ENCODE data around the gene AGER. TPM values are rescaled to one million over a fixed set of nuclear protein-coding genes. Genes with fewer than 3 reads are reported as not detected.

Gene AGER
- total RNA-seq, 1 donor from 2014 or later, result 4.1 TPM

DNA sequence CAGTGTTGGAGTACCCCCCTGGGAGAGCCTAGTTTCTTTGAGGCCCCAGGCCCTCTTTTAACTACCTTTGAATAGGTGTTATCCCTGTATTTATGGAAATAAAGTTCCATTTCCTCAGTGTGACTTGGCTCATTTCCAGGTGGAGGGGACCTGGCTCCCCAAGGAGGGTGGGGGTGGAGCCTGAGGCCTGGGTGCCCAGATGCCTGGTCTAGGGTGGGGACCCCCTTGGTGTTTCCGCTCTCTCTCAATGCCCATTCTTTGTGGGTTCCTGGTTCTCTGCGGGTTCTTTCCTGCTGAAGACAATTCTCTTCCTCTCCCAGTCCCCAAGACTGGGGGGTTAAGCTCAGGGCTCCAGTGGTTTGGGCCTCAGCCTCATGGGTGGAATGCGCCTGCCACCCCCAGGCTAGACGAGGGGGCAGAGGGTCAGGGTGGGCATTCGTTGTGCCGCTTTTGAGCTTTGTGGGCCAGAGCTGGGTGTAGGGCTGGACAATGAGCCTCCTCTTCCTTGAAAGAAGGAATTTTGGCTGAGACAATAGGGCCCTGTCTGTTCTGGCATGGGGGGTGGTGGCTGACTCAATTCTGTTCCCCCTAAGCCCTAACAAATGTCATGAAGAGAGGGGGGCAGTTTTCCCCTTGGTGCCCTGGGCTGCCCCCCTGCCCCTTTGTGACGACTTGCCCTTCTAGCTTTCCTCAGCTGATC is 20.3 kb downstream of the AGER start:
- H3K36me3 Mint-ChIP-seq (ENCODE audit: unreplicated experiment), result peaks cover 29% of the 10 kb centered on the region
- DNase-seq (ENCODE audit: extremely low spot score, unreplicated experiment), result no peak
- no peak overlapping the region for H3K4me3 Mint-ChIP-seq (ENCODE audit: unreplicated experiment)
- TF ChIP-seq, protein P1, sequence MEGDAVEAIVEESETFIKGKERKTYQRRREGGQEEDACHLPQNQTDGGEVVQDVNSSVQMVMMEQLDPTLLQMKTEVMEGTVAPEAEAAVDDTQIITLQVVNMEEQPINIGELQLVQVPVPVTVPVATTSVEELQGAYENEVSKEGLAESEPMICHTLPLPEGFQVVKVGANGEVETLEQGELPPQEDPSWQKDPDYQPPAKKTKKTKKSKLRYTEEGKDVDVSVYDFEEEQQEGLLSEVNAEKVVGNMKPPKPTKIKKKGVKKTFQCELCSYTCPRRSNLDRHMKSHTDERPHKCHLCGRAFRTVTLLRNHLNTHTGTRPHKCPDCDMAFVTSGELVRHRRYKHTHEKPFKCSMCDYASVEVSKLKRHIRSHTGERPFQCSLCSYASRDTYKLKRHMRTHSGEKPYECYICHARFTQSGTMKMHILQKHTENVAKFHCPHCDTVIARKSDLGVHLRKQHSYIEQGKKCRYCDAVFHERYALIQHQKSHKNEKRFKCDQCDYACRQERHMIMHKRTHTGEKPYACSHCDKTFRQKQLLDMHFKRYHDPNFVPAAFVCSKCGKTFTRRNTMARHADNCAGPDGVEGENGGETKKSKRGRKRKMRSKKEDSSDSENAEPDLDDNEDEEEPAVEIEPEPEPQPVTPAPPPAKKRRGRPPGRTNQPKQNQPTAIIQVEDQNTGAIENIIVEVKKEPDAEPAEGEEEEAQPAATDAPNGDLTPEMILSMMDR (IDR thresholded peaks at IDR 0.05), result no peak
- H3K9me3 Mint-ChIP-seq (ENCODE audit: unreplicated experiment), result no peaks in the 10 kb centered on the region
- peaks cover 1% of the 10 kb centered on the region for H3K4me1 Mint-ChIP-seq (ENCODE audit: unreplicated experiment)
- no peak overlapping the region for H3K27ac Mint-ChIP-seq (ENCODE audit: unreplicated experiment)
- H3K27me3 Mint-ChIP-seq (ENCODE audit: unreplicated experiment), result no peaks in the 10 kb centered on the region

- Mint-ChIP-seq H3K9me3 (ENCODE audit: unreplicated experiment) (no peaks in the 10 kb centered on the region), H3K27ac (ENCODE audit: unreplicated experiment) (no peak overlapping the region), H3K27me3 (ENCODE audit: unreplicated experiment) (no peaks in the 10 kb centered on the region), H3K4me3 (ENCODE audit: unreplicated experiment) (no peak overlapping the region), H3K4me1 (ENCODE audit: unreplicated experiment) (peaks cover 16% of the 10 kb centered on the region), H3K36me3 (ENCODE audit: unreplicated experiment) (peaks cover 23% of the 10 kb centered on the region)
- TF ChIP-seq, protein P1 (IDR thresholded peaks at IDR 0.05), result no peak
- DNase-seq (ENCODE audit: extremely low spot score, unreplicated experiment), result no peak
Measured at GRCh38 chr6:32158052-32158451, 26.0 kb downstream of the AGER start.

DNA sequence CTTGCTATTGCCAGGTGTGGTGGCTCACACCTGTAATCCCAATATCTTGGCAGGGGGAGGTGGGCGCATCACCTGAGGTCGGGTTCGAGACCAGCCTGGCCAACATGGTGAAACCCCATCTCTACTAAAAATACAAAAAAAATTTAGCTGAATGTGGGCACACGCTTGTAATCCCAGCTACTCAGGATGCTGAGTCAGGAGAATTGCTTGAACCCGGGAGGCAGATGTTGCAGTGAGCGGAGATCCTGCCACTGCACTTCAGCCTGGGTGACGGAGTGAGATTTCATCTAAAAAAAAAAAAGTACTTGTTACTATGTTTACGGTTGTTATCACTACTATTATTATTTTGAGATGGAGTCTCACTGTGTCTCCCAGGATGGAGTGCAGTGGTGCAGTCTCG is 27.2 kb downstream of the AGER start:
- H3K4me1 Mint-ChIP-seq (ENCODE audit: unreplicated experiment), result peaks cover 27% of the 10 kb centered on the region
- no peak overlapping the region for H3K4me3 Mint-ChIP-seq (ENCODE audit: unreplicated experiment)
- DNase-seq (ENCODE audit: extremely low spot score, unreplicated experiment), result no peak
- TF ChIP-seq, protein P1 (IDR thresholded peaks at IDR 0.05), result no peak
- no peaks in the 10 kb centered on the region for H3K27me3 Mint-ChIP-seq (ENCODE audit: unreplicated experiment)
- H3K27ac Mint-ChIP-seq (ENCODE audit: unreplicated experiment), result no peak overlapping the region
- H3K9me3 Mint-ChIP-seq (ENCODE audit: unreplicated experiment), result no peaks in the 10 kb centered on the region
- H3K36me3 Mint-ChIP-seq (ENCODE audit: unreplicated experiment), result peaks cover 18% of the 10 kb centered on the region

GRCh38 chr6:32154514-32155161 is 29.4 kb downstream of the AGER start:
- no peaks in the 10 kb centered on the region for H3K9me3 Mint-ChIP-seq (ENCODE audit: unreplicated experiment)
- H3K4me3 Mint-ChIP-seq (ENCODE audit: unreplicated experiment), result peak overlapping the region; percentile 99
- peaks cover 18% of the 10 kb centered on the region for H3K36me3 Mint-ChIP-seq (ENCODE audit: unreplicated experiment)
- H3K4me1 Mint-ChIP-seq (ENCODE audit: unreplicated experiment), result peaks cover 32% of the 10 kb centered on the region
- peak overlapping the region; percentile 98 for H3K27ac Mint-ChIP-seq (ENCODE audit: unreplicated experiment)
- no peaks in the 10 kb centered on the region for H3K27me3 Mint-ChIP-seq (ENCODE audit: unreplicated experiment)
- DNase-seq (ENCODE audit: extremely low spot score, unreplicated experiment), result no peak
- TF ChIP-seq, protein P1 (IDR thresholded peaks at IDR 0.05), result peak; percentile 67

All from osteocyte (in vitro differentiated cells).